ENCODE results near the gene SRPK1.

Gene SRPK1

DNA sequence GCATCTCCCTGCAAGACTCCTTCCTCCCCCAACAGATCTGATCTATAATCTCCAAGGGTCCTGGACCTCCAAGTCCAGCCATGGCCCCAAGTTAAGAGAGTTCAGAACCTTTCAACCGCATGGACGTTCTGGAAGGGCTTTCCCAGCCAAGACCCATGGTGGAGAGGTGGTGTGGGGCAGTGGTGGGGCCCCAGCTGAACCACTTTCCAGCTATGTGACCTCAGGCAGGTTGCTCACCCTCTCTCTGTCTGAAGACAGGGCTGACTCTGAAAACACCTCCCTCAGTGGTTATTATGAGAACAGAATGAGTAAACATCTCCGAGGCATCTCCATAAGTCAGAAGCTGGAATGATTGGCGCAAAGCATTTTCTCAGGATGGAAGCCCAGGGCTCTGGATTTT is 124.7 kb downstream of the SRPK1 start:
- no peak for DNase-seq
- H3K36me3 ChIP-seq = no peaks in the 10 kb centered on the region

DNA sequence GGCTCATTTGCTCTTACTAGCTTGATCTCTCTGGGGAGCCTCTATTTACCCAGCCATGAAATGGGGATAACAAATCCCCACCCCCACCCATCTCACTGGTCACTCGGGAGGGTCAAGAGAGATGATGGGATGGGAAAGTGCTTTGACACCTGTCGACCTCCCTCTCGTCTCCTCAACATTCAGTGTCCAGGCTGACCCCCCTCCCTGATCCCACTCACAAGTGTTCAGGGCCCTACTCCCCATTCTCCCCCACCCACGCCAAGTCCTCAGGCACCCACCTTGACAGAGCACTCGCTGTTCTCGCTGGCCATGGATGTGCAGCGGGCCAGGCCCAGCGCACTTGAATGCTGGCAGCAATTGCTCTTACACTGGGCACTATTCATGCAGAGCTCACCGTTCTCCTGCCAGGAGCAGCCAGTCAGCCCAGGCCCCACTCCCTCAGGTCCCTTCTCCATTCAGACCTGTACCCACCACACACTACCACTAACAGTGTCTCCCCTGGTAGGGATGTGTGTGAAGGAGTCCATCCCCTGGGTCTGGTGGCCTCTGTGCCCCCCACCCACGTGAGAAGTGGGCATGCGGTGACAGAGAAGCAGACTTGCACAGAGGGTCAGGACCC is 125.3 kb downstream of the SRPK1 start:
- H3K27ac ChIP-seq = no peak overlapping the region
- H3K9me3 ChIP-seq (ENCODE audit: severe bottlenecking) = no peaks in the 10 kb centered on the region
- H3K36me3 ChIP-seq = no peaks in the 10 kb centered on the region
- H3K4me3 ChIP-seq (ENCODE audit: low read depth, low read length) = no peak overlapping the region
- no peak for DNase-seq
- no peak for TF ChIP-seq CTCF (IDR thresholded peaks at IDR 0.05; ENCODE audit: low read depth, low read length)
- H3K27me3 ChIP-seq (ENCODE audit: insufficient read depth, low read depth, severe bottlenecking) = no peaks in the 10 kb centered on the region

More for the DNA sequence above, 124.7 kb downstream of the SRPK1 start:
- Histone ChIP-seq H3K9me3 (ENCODE audit: severe bottlenecking) (no peaks in the 10 kb centered on the region), H3K27me3 (ENCODE audit: insufficient read depth, low read depth, severe bottlenecking) (no peaks in the 10 kb centered on the region), H3K4me3 (ENCODE audit: low read depth, low read length) (no peak overlapping the region), H3K27ac (no peak overlapping the region)
- TF ChIP-seq CTCF (IDR thresholded peaks at IDR 0.05; ENCODE audit: low read depth, low read length) = no peak

GRCh38 chr6:35794536-35795452 is 126.1 kb downstream of the SRPK1 start:
- no peaks in the 10 kb centered on the region for H3K9me3 ChIP-seq (ENCODE audit: severe bottlenecking)
- no peak for DNase-seq
- no peak overlapping the region for H3K4me3 ChIP-seq (ENCODE audit: low read depth, low read length)
- no peaks in the 10 kb centered on the region for H3K27me3 ChIP-seq (ENCODE audit: insufficient read depth, low read depth, severe bottlenecking)
- no peaks in the 10 kb centered on the region for H3K36me3 ChIP-seq
- no peak overlapping the region for H3K27ac ChIP-seq
- TF ChIP-seq CTCF (IDR thresholded peaks at IDR 0.05; ENCODE audit: low read depth, low read length) = no peak

DNA sequence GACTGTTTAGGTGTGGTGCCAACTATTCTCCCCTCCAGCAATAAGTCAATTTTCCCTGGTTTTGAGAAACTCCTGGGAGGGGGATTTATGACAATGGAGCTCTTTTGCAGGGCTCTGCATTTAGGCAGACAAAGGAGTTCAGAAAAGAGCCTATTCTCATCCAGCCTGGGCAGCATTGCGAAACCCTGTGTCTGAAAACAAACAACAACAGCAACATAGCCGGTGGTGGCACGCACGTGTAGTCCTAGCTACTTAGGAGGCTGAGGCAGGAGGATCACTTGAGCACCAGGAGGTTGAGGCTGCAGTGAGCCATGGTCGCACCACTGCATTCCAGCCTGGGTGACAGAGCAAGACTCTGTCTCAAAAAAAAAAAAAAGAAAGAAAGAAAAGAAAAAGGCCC is 130.2 kb downstream of the SRPK1 start:
- Histone ChIP-seq H3K9me3 (ENCODE audit: severe bottlenecking) (no peaks in the 10 kb centered on the region), H3K4me3 (ENCODE audit: low read depth, low read length) (no peak overlapping the region), H3K36me3 (no peaks in the 10 kb centered on the region), H3K27me3 (ENCODE audit: insufficient read depth, low read depth, severe bottlenecking) (peaks cover 3% of the 10 kb centered on the region), H3K27ac (no peak overlapping the region)
- TF ChIP-seq CTCF (IDR thresholded peaks at IDR 0.05; ENCODE audit: low read depth, low read length) = no peak
- DNase-seq = no peak

DNA sequence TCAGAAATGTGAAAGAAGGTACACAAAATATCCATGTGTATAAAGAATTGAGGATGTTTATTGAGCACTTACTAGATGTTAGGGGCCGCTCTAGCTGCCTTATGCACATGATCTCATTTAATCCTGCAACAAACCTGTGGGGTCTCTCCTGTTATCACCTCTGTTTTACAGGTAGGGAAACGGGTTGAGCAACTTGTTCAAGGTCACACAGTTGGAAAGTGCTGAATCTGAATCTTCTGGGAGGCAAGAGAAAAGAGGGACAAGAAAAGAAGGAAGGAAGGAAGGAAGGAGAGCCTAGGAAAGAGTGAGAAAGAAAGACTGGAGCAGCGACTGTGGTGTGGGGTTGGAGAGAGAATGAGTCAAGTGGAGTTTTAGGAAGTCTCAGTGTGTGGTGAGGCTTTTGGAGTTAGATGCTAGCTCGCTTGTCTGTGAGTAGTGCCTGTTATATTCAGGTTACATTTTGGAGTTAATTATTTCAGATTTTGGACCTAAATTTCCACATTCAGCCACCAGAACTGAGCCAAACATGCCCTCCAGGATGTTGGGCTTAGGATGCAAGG is 132.4 kb downstream of the SRPK1 start:
- Histone ChIP-seq H3K27me3 (ENCODE audit: insufficient read depth, low read depth, severe bottlenecking) (peaks cover 3% of the 10 kb centered on the region), H3K9me3 (ENCODE audit: severe bottlenecking) (no peaks in the 10 kb centered on the region), H3K4me3 (ENCODE audit: low read depth, low read length) (no peak overlapping the region), H3K27ac (no peak overlapping the region), H3K36me3 (no peaks in the 10 kb centered on the region)
- no peak for DNase-seq
- TF ChIP-seq CTCF (IDR thresholded peaks at IDR 0.05; ENCODE audit: low read depth, low read length) = no peak

Data from WERI-Rb-1 (cell line).